Kidney tubule cell (primary cell): ENCODE results near the gene ELF1.
"Not testable (repeated sequence)": the region's sequence is repeated elsewhere in the genome, so short reads cannot be mapped to it uniquely, and the experiment has no call there.

ENCODE experiments used
- DNase-seq: peaks from one replicate; pipeline ENCODE4 v3.0.0-alpha.2; 2018; ENCODE audit warnings: low spot score

Gene ELF1

GRCh38 chr13:40933508-40934204 lies 85.5 kb downstream of the ELF1 start:
- no peak for DNase-seq

- no peak for DNase-seq
These were observed 86.9 kb downstream of the ELF1 start for GRCh38 chr13:40932252-40932651.

- no peak for DNase-seq
These were observed 87.4 kb downstream of the ELF1 start for GRCh38 chr13:40931719-40932118.

- DNase-seq, result not testable (repeated sequence)
These were observed 89.2 kb downstream of the ELF1 start for GRCh38 chr13:40929883-40930282.

- no peak for DNase-seq
These were observed 90.1 kb downstream of the ELF1 start for GRCh38 chr13:40928980-40929379.

- no peak for DNase-seq
These were observed 91.2 kb downstream of the ELF1 start for GRCh38 chr13:40927929-40928328.

- DNase-seq, result no peak
These were observed 95.2 kb downstream of the ELF1 start for GRCh38 chr13:40923867-40924266.

- no peak for DNase-seq
These were observed 96.6 kb downstream of the ELF1 start for GRCh38 chr13:40922437-40923040.

GRCh38 chr13:40920826-40921225 lies 98.3 kb downstream of the ELF1 start:
- DNase-seq, result peak; percentile 45

GRCh38 chr13:40919901-40920300 lies 99.2 kb downstream of the ELF1 start:
- DNase-seq, result not testable (repeated sequence)

GRCh38 chr13:40916207-40916998 lies 102.7 kb downstream of the ELF1 start:
- no peak for DNase-seq

- not testable (repeated sequence) for DNase-seq
These were observed 104.3 kb downstream of the ELF1 start for GRCh38 chr13:40914863-40915262.

- no peak for DNase-seq
These were observed 107.8 kb downstream of the ELF1 start for GRCh38 chr13:40911341-40911740.

GRCh38 chr13:40910324-40911050 lies 108.6 kb downstream of the ELF1 start:
- DNase-seq, result peak; percentile 16

GRCh38 chr13:40909541-40910200 lies 109.4 kb downstream of the ELF1 start:
- not testable (repeated sequence) for DNase-seq

GRCh38 chr13:40908546-40908945 lies 110.6 kb downstream of the ELF1 start:
- DNase-seq, result no peak

- not testable (repeated sequence) for DNase-seq
These were observed 118.1 kb downstream of the ELF1 start for GRCh38 chr13:40901032-40901431.

GRCh38 chr13:40900568-40900967 lies 118.5 kb downstream of the ELF1 start:
- not testable (repeated sequence) for DNase-seq

- peak; percentile 61 for DNase-seq
These were observed 122.1 kb downstream of the ELF1 start for GRCh38 chr13:40897053-40897452.

- peak; percentile 74 for DNase-seq
These were observed 123.6 kb downstream of the ELF1 start for GRCh38 chr13:40895227-40896184.

- DNase-seq, result not testable (repeated sequence)
These were observed 125.5 kb downstream of the ELF1 start for GRCh38 chr13:40893573-40893972.
